ENCODE measurements around the gene SLC19A1.

SLC19A1 gene

DNA sequence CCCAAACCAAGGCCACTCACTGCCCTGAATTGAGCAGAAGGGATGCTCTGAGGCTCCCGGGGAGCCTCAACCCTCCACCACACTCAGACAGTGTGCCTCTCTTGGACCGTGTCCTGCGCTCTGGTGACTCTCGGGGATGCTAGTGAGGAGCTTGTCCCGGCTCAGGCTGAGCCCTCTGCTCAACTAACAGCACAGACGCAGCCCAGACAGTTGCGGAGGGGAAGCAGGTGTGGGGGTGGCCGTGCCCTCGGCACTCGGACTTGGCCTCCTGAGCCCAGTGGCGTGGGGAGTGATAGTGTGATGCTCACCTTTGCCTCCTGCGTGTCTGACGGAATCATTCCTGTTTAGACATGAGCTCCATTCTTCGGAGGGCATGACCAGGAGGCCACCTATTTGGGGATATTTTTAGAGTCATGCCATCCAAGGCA is 15.4 kb upstream of the SLC19A1 start:
- DNase-seq: no peak

- DNase-seq: no peak
Observed at GRCh38 chr21:45556645-45557615, 14.7 kb upstream of the SLC19A1 start.

DNA sequence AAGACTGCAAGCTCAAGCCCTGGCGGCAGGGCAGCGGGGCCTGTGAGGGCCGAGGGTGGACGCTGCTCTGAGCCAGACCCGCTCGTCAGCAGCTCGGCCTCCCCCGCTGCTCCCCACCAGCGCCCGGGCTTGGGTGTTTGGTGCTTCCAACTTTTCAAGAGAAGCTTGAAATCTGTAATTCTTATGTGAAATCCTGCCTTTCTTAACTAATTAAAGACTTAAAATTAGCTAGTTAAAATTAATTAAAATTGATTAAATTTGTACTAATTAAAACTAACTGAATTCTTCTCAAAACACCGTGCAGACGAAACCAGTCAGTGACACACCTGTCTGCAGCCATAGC is 14.0 kb upstream of the SLC19A1 start:
- no peak for DNase-seq

DNA sequence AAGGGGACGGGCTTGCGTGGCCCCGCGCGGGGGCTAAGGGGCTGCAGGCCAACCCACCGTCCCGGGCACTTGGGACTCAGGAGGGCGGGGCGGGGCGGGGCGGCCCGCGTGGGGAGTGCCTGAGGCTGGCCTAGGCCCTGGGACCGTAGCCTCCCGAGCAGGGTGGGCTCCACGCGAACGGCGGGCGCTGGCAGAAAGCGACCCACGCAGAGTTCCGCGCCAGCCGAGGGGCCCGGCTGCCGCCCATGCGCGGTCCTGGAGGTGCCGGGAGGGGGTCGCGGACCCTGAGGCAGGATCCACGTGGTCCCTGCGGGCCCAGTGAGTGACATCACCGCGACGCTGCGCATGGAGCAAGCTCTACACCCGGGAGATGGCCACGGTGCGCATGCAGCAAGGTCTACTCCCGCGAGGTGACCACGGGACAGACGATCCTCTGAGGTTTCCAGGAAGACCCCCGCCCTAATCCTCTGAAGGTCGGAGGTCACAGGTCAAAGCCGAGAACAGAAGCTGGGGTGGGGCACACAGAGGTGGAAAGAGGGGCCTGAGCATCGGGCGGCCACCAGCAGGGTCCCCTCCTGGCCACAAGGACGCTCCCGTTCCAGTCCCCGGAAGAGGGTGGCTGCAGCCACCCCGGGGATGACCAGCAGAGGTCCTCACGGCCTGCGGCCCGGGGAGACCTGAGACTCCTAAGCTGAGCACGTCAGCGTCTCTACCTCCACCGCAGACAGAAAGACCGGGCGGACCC is 13.5 kb upstream of the SLC19A1 start:
- DNase-seq: peak; percentile 85

DNA sequence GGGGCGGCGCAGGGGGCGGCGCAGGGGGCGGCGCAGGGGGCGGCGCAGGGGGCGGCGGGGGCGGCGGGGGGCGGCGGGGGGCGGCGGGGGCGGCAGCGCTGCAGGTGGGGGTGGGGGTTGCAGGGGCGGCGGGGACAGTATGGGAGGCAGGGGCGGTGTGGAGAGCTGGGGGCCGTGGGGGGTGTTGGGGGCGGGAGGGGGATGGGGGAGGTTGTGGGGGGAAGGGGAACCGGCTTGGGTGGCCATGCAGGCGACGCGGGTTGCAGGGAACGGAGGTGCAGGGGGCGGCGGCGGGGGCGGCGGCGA is 13.0 kb upstream of the SLC19A1 start:
- DNase-seq: peak; percentile 60

DNA sequence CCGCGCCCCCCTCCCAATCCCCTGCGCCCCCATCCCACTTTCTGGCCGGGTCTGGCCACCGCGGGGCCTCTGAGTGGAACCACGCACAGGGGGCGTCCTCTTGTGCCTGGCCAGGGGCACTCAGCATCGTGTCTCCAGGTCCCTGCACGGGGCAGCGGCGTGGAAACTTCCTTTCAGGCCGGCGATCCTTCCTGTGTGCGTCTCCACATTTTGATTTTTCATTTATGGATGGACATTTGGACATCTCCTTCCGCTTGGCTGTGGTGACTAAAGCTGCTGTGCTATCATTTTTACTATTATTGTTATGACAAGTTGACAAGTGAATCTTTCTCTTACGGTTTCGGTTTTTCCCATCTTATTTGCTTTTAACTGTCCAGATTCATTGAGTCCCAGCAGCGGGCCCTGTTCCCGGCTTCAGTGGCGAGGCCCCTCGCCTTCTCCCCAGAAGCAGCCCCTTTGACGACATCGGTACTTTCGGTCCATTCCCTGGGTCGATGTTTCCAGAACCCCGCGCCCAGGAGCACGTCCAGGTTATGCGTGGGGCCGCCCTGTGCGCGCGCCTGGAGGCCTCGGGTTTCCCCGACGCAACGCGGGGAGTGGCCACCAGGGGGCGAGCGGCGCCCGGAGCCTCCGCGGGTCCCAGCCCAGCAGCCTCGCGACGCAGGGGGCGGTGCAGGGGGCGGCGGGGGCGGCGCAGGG is 12.4 kb upstream of the SLC19A1 start:
- peak; percentile 75 for DNase-seq

- DNase-seq: no peak
Observed at GRCh38 chr21:45552696-45553391, 10.6 kb upstream of the SLC19A1 start.

DNA sequence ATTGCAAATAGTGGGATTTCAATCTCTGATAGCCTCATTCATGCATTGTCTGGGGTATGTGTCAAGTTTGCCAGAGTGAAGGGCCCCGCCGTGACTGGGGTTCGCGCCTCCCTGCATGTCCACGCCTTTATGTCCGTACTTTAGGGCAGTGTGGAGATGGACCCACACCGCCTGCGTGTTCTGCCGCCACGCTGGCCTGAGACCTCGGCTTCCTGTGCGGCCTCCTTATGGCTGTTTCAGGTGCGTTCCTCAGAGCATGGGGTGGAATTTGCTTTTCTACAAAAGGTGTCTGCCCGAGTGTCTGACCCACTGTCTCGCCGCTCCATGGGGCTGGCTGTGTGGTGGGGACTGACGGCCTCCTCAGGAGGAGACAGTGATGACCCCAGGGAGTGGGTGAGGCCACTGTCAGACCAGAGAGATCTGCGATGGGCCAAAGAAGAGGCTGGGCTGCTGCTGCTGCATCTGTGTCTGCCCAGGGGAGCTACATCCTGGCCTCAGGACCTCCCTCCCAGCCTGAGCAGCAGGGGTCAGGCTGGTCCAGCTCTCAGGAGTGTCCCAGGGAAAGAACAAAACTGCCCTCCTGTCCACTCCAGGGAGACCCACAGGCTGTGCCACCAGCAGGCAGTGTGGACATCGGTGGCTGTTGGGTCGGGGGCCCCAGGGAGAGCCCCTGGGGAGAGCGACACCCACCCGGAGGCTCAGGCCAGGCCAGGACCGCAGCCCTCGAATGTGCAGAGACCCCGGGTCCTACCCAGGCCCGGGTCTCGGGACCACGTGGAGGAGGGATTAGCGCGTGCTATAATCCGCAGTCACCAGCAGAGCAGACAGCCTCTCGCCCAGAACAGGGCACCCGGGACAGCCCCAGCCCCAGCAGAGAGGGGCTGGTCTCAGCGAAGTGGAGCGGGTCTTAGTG is 9.8 kb upstream of the SLC19A1 start:
- DNase-seq: no peak

GRCh38 chr21:45551316-45551715 is 9.1 kb upstream of the SLC19A1 start:
- DNase-seq: peak; percentile 28

GRCh38 chr21:45550522-45551210 is 8.4 kb upstream of the SLC19A1 start:
- DNase-seq: no peak

DNA sequence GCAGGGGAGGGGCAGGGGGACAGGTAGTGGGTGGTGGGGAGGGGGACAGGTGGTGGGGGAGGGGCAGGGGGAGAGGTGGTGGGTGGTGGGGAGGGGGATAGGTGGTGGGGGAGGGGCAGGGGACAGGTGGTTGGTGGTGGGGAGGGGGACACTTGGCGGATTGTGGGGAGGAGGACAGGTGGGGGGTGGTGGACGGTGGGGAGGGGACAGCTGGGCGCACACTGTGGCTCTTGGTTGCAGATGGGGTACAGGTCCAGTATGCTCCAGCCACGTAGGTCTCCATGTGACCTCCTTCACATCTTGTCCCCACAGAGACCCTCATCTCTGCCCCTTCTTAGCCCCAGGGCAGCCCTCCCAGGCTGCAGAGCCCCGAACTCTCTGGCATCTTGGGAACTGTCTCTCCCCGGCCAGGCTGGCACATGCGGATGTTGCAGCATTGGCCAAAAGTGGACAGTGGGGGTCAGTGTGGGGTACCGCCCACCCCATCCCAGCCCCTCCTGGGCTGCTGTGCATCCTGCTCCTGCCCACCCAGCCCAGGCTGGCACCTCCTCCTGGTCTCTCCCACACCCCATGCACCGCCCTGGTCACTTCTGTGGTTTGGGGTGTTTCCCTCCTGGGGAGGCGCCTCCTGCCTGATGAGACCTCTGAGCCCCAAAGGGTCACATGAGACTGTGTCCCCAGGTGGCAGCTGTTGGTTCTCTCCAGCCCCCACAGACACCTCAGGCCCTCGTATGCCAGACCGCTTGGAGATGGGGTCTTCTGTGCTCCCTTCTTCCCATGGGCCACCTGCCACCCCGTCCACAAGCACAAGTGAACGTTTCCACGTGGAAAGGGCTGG is 7.6 kb upstream of the SLC19A1 start:
- DNase-seq: no peak

GRCh38 chr21:45548711-45549491 is 6.7 kb upstream of the SLC19A1 start:
- no peak for DNase-seq

DNA sequence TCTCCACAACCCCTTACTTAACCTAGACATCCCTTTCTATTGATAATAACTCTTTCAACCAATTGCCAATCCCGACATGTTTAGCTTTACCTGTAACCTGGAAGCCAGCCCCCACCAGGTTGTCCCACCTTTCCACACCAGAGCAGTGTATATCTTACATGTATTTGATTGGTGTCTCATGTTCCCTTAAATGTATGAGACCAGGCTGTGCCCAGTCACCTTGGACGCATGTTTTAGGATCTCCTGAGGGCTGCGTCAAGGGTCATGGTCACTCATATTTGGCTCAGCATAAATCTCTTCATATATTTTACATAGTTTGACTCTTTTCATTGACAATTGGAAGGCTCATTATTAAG is 5.3 kb upstream of the SLC19A1 start:
- DNase-seq: no peak

- DNase-seq: no peak
Observed at GRCh38 chr21:45546636-45547544, 4.7 kb upstream of the SLC19A1 start.

GRCh38 chr21:45545691-45546531 is 3.7 kb upstream of the SLC19A1 start:
- DNase-seq: no peak

DNA sequence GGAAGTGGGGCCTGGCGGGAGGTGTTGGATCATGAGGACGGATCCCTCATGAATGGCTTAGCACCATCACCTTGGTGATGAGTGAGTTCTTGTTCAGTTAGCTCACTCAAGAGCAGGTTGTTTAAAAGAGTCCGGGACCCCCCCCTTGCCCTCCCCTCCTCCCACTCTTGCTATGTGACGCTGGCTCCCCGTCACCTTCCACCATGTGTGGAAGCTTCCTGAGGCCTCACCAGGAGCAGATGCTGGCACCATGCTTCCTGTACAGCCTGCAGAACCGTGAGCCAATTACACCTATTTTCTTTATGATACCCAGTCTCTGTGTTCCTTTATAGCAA is 3.0 kb upstream of the SLC19A1 start:
- DNase-seq: no peak

All from fibroblast of skin of scalp (primary cell).